ENCODE data around the gene MCAM. TPM values are rescaled to one million over a fixed set of nuclear protein-coding genes. Genes with fewer than 3 reads are reported as not detected.

The MCAM gene
- total RNA-seq, 1 experiment from 2014 or later = 180 TPM

GRCh38 chr11:119309411-119309810 lies 7.5 kb downstream of the MCAM start:
- no peak for DNase-seq (ENCODE audit: low read depth)

GRCh38 chr11:119307974-119308373 lies 9.0 kb downstream of the MCAM start:
- DNase-seq (ENCODE audit: low read depth) = no peak

- DNase-seq (ENCODE audit: low read depth) = no peak
Observed at GRCh38 chr11:119307219-119307618, 9.7 kb downstream of the MCAM start.

- DNase-seq (ENCODE audit: low read depth) = no peak
Observed at GRCh38 chr11:119306373-119306890, 10.5 kb downstream of the MCAM start.

- DNase-seq (ENCODE audit: low read depth) = no peak
Observed at GRCh38 chr11:119305556-119306372, 11.2 kb downstream of the MCAM start.

GRCh38 chr11:119303227-119303718 lies 13.7 kb downstream of the MCAM start:
- no peak for DNase-seq (ENCODE audit: low read depth)

GRCh38 chr11:119300198-119300964 lies 16.5 kb downstream of the MCAM start:
- DNase-seq (ENCODE audit: low read depth) = no peak

- DNase-seq (ENCODE audit: low read depth) = no peak
Observed at GRCh38 chr11:119299416-119299815, 17.5 kb downstream of the MCAM start.

- DNase-seq (ENCODE audit: low read depth) = no peak
Observed at GRCh38 chr11:119298726-119299125, 18.2 kb downstream of the MCAM start.

GRCh38 chr11:119297938-119298337 lies 19.0 kb downstream of the MCAM start:
- no peak for DNase-seq (ENCODE audit: low read depth)

- DNase-seq (ENCODE audit: low read depth) = no peak
Observed at GRCh38 chr11:119295178-119295577, 21.8 kb downstream of the MCAM start.

- DNase-seq (ENCODE audit: low read depth) = no peak
Observed at GRCh38 chr11:119293461-119293860, 23.5 kb downstream of the MCAM start.

GRCh38 chr11:119290894-119291497 lies 25.9 kb downstream of the MCAM start:
- DNase-seq (ENCODE audit: low read depth) = no peak

GRCh38 chr11:119288219-119288618 lies 28.7 kb downstream of the MCAM start:
- no peak for DNase-seq (ENCODE audit: low read depth)

- DNase-seq (ENCODE audit: low read depth) = no peak
Observed at GRCh38 chr11:119285431-119285830, 31.5 kb downstream of the MCAM start.

GRCh38 chr11:119284344-119285157 lies 32.4 kb downstream of the MCAM start:
- DNase-seq (ENCODE audit: low read depth) = no peak

GRCh38 chr11:119282495-119282894 lies 34.4 kb downstream of the MCAM start:
- no peak for DNase-seq (ENCODE audit: low read depth)

- no peak for DNase-seq (ENCODE audit: low read depth)
Observed at GRCh38 chr11:119277660-119278059, 39.3 kb downstream of the MCAM start.

- no peak for DNase-seq (ENCODE audit: low read depth)
Observed at GRCh38 chr11:119273721-119274120, 43.2 kb downstream of the MCAM start.

- DNase-seq (ENCODE audit: low read depth) = no peak
Observed at GRCh38 chr11:119267645-119268044, 49.3 kb downstream of the MCAM start.

- no peak for DNase-seq (ENCODE audit: low read depth)
Observed at GRCh38 chr11:119266517-119267255, 50.2 kb downstream of the MCAM start.
